Tibial artery (tissue), 4 donors: ENCODE data around the gene DMRT1.

Source experiments
- DNase-seq, 2 donors: peaks; one replicate each; pipeline ENCODE4 v3.0.0-alpha.2; 2019
- H3K27ac ChIP-seq, 2 donors: fragments of 200-600 bp; sonication (generic) in 1 of 2; 1 replicate in 1 of 2; 2 replicates in 1 of 2; pipeline ENCODE4 v1.5.1; 2018 to 2019; ENCODE audit warnings: mild to moderate bottlenecking in 1 of 2
- H3K27me3 ChIP-seq, 2 donors: fragments of 200-600 bp; sonication (generic) in 1 of 2; one replicate each; pipeline versions ENCODE4 v1.5.1 to v1.6.0; 2016 to 2019
- H3K36me3 ChIP-seq, 3 donors: fragments of 200-600 bp; sonication (generic) in 2 of 3; one replicate each; pipeline ENCODE4 v1.5.1; 2016 to 2019; ENCODE audit warnings: mild to moderate bottlenecking in 2 of 3
- H3K4me1 ChIP-seq, 4 donors: fragments of 200-600 bp; sonication (generic) in 2 of 4; 1 replicate in 3 of 4; 2 replicates in 1 of 4; pipeline ENCODE4 v1.5.1; 2016 to 2019
- H3K4me3 ChIP-seq, 2 donors: fragments of 200-600 bp; sonication (generic) in 1 of 2; 1 replicate in 1 of 2; 2 replicates in 1 of 2; pipeline ENCODE4 v1.5.1; 2018 to 2019; ENCODE audit warnings: mild to moderate bottlenecking in 2 of 2
- H3K9me3 ChIP-seq, 3 donors: fragments of 200-600 bp; sonication (generic) in 1 of 3; one replicate each; pipeline ENCODE4 v1.5.1; 2016 to 2019
- CTCF ChIP-seq, 2 experiments: fragments of 200-600 bp in 1 of 2; fragments of 450-650 bp in 1 of 2; IDR thresholded peaks; one replicate each; pipeline ENCODE4 v1.5.1; 2017 to 2019; ENCODE audit warnings: antibody characterized with exemption in 2 of 2, mild to moderate bottlenecking in 1 of 2, moderate library complexity in 1 of 2
- intact Hi-C: fragments of 100-400 bp; cut with DNase I; formaldehyde crosslinking; loops from one replicate; pipeline ENCODE4 v1.15.0; 2023; ENCODE audit warnings: low total_unique reads

Gene DMRT1

DNA sequence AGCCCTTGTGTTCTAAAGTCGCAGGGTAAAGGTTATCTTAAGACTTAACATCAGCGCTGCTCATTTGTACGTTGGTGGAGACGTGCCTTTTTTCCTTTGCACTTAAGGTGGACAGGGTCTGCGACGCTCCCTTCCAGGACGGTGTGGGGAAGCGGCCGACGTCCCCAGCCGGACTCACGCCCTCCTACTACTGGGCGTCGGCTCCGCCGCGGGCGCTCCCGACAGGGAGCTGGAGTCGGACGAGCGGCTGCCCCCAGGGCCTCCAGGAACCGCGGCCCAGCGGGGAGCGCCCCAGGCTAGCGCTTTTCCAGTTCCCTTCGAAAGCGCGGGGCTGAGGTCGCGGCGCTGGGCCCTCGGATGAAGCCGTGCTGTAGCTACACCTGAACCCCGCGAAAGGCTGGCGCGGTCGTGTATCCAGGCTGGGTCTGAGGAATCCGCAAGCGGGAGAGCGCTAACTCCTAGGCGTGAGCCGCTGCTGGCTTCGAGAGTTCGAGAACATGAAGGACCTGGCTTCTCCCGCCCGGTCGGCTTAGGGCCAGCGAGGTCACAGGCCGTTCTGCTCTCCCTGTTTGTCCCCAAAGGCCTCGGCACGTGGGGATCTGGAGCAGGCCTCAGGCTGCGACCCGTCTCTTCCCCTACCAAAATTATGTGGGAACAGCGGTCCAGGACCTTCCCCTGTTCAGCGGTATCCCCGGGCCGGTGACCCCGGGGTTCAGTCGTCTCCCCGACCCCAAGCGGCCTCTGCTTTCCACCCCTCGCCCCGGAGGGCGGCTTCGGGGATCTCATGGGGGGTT, 131.2 kb downstream of the DMRT1 start:
- H3K27ac ChIP-seq, result no peak overlapping the region
- H3K9me3 ChIP-seq, result no peaks in the 10 kb centered on the region
- no peaks in the 10 kb centered on the region for H3K36me3 ChIP-seq
- TF ChIP-seq CTCF (IDR thresholded peaks at IDR 0.05), result no peak
- DNase-seq, result no peak
- H3K27me3 ChIP-seq, result peaks cover 0 to 92% of the 10 kb centered on the region in 2 donors
- peak overlapping the region; percentile 36 to 48 for H3K4me3 ChIP-seq
- intact Hi-C loops, result no loop called here
- H3K4me1 ChIP-seq, result peaks cover 0 to 51% (median 42%) of the 10 kb centered on the region in 4 donors

DNA sequence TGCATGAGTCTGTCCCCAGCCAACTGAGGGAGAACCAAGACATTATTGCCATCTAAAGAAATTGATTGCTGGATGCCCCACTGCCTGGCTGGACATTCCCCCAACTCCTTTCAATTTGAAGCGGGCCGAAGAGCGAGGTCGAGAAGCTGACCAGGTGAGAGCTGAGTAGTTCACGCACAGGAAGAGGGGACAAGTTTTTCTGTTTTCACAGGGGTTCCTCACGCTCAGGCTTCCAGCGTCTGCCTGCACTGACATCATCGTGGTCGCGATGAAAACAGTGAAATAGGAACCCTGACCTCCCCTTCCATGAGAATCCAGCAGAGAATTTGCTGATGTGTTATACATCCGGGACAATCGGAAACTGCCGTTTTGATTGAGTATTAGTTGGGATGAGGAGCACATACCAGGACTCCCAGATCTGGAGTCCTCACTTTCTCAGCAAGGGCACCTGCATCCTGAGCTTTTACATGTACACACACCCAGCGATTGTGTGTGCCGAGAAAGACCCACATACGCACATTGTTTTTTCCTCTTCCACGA, 131.9 kb downstream of the DMRT1 start:
- Histone ChIP-seq H3K4me3 (no peak overlapping the region), H3K27me3 (peaks cover 0 to 98% of the 10 kb centered on the region in 2 donors), H3K4me1 (peaks cover 0 to 51% (median 42%) of the 10 kb centered on the region in 4 donors), H3K9me3 (no peaks in the 10 kb centered on the region), H3K27ac (no peak overlapping the region), H3K36me3 (no peaks in the 10 kb centered on the region)
- intact Hi-C loops, result no loop called here
- no peak for DNase-seq
- TF ChIP-seq CTCF (IDR thresholded peaks at IDR 0.05), result no peak

GRCh38 chr9:974031-974995, 132.8 kb downstream of the DMRT1 start:
- TF ChIP-seq CTCF (IDR thresholded peaks at IDR 0.05), result no peak
- intact Hi-C loops, result no loop called here
- peaks cover 0 to 98% of the 10 kb centered on the region in 2 donors for H3K27me3 ChIP-seq
- peaks cover 0 to 51% (median 42%) of the 10 kb centered on the region in 4 donors for H3K4me1 ChIP-seq
- DNase-seq, result no peak
- no peaks in the 10 kb centered on the region for H3K36me3 ChIP-seq
- no peak overlapping the region for H3K4me3 ChIP-seq
- no peak overlapping the region for H3K27ac ChIP-seq
- no peaks in the 10 kb centered on the region for H3K9me3 ChIP-seq

GRCh38 chr9:974996-975739, 133.7 kb downstream of the DMRT1 start:
- TF ChIP-seq CTCF (IDR thresholded peaks at IDR 0.05), result no peak
- Histone ChIP-seq H3K9me3 (no peaks in the 10 kb centered on the region), H3K36me3 (no peaks in the 10 kb centered on the region), H3K27ac (no peak overlapping the region), H3K4me3 (no peak overlapping the region), H3K27me3 (peaks cover 0 to 90% of the 10 kb centered on the region in 2 donors), H3K4me1 (peaks cover 0 to 43% (median 34%) of the 10 kb centered on the region in 4 donors)
- DNase-seq, result no peak
- intact Hi-C loops, result no loop called here

GRCh38 chr9:975740-976257, 134.3 kb downstream of the DMRT1 start:
- Histone ChIP-seq H3K27ac (no peak overlapping the region), H3K4me1 (peaks cover 0 to 37% (median 30%) of the 10 kb centered on the region in 4 donors), H3K36me3 (no peaks in the 10 kb centered on the region), H3K4me3 (peak overlapping the region in 1 of 2 donors; percentile 38), H3K27me3 (peaks cover 0 to 86% of the 10 kb centered on the region in 2 donors), H3K9me3 (no peaks in the 10 kb centered on the region)
- intact Hi-C loops, result no loop called here
- no peak for TF ChIP-seq CTCF (IDR thresholded peaks at IDR 0.05)
- no peak for DNase-seq
